ENCODE measurements around the gene LUZP2.
A peak's percentile ranks its signal among the peaks of the same experiment; 100 is the strongest.

Gene LUZP2

GRCh38 chr11:24567380-24567779 is 70.5 kb downstream of the LUZP2 start:
- no peak for DNase-seq (ENCODE audit: low read depth)
- no peaks in the 10 kb centered on the region for H3K27me3 ChIP-seq (replicated peaks; ENCODE audit: control insufficient read depth, insufficient read depth, low read length)
- no peak overlapping the region for H3K4me3 ChIP-seq (ENCODE audit: low read length)
- H3K9me3 ChIP-seq (ENCODE audit: control insufficient read depth, low read length) = no peaks in the 10 kb centered on the region
- H3K36me3 ChIP-seq (ENCODE audit: control insufficient read depth, insufficient read depth, low read length, severe bottlenecking) = no peaks in the 10 kb centered on the region
- no peaks in the 10 kb centered on the region for H3K4me1 ChIP-seq (ENCODE audit: control insufficient read depth, insufficient read depth, low read length)
- no peak overlapping the region for H3K9ac ChIP-seq (ENCODE audit: low read length)

DNA sequence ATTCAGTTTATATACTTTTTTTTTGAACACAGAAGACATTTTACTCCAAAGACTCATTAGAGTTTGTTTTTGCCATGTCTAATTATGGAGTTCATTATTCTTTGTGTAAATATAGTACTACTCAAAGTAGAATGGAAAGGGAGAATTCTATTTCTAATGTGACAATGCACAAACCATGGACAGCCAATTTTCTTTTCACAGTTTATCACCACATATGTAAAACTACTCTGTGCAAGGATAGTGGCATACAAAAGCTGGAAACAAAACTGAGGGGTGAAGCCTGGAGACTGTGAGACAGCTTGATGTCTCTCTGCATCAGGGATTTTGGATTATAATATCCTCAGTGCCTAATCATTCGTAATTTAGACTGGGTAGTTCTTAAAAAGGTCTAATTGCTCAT is 75.5 kb downstream of the LUZP2 start:
- Histone ChIP-seq H3K4me1 (ENCODE audit: control insufficient read depth, insufficient read depth, low read length) (peaks cover 7% of the 10 kb centered on the region), H3K4me3 (ENCODE audit: low read length) (no peak overlapping the region), H3K9ac (ENCODE audit: low read length) (no peak overlapping the region), H3K27me3 (replicated peaks; ENCODE audit: control insufficient read depth, insufficient read depth, low read length) (no peaks in the 10 kb centered on the region), H3K9me3 (ENCODE audit: control insufficient read depth, low read length) (no peaks in the 10 kb centered on the region), H3K36me3 (ENCODE audit: control insufficient read depth, insufficient read depth, low read length, severe bottlenecking) (no peaks in the 10 kb centered on the region)
- DNase-seq (ENCODE audit: low read depth) = no peak

DNA sequence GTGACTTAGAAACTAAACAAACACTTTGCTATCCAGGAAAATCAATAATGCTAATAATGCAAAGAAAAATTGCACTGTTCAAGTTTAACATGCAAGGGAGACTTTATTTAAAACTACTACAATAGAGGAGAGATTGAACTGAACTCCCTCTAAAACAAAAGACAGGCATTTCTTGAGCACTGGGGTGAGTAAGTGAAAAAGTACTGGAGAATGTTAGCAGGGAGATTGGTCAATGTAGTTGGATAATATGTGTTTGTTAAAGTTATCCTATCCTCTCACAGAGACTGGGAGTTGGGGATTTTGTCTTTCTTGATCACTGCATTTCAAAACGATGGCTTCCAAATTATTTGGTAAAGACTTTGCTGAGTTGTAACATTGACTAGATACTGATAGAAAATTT is 77.6 kb downstream of the LUZP2 start:
- DNase-seq (ENCODE audit: low read depth) = peak; percentile 22
- Histone ChIP-seq H3K27me3 (replicated peaks; ENCODE audit: control insufficient read depth, insufficient read depth, low read length) (no peaks in the 10 kb centered on the region), H3K4me3 (ENCODE audit: low read length) (no peak overlapping the region), H3K36me3 (ENCODE audit: control insufficient read depth, insufficient read depth, low read length, severe bottlenecking) (no peaks in the 10 kb centered on the region), H3K4me1 (ENCODE audit: control insufficient read depth, insufficient read depth, low read length) (peaks cover 7% of the 10 kb centered on the region), H3K9ac (ENCODE audit: low read length) (no peak overlapping the region), H3K9me3 (ENCODE audit: control insufficient read depth, low read length) (no peaks in the 10 kb centered on the region)

DNA sequence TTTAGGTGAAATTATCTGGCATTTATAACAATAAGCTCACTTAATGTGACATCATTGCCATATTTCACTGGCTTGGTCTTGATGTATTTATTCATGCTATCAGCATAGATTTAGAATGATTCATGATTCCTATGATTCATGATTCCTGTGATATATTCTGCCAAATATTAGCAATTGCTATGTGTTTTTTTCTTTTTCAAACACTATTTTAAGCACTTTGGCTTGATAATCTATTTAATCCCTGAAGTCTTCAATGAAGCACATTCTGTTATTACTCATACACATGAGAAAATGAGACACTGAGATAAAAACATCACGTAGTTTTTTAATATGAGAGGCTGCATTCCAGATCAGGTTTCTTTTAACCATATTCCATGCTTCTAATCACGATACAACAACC is 78.5 kb downstream of the LUZP2 start:
- Histone ChIP-seq H3K9ac (ENCODE audit: low read length) (no peak overlapping the region), H3K4me3 (ENCODE audit: low read length) (no peak overlapping the region), H3K36me3 (ENCODE audit: control insufficient read depth, insufficient read depth, low read length, severe bottlenecking) (no peaks in the 10 kb centered on the region), H3K4me1 (ENCODE audit: control insufficient read depth, insufficient read depth, low read length) (peaks cover 7% of the 10 kb centered on the region), H3K27me3 (replicated peaks; ENCODE audit: control insufficient read depth, insufficient read depth, low read length) (no peaks in the 10 kb centered on the region), H3K9me3 (ENCODE audit: control insufficient read depth, low read length) (no peaks in the 10 kb centered on the region)
- DNase-seq (ENCODE audit: low read depth) = peak; percentile 51

DNA sequence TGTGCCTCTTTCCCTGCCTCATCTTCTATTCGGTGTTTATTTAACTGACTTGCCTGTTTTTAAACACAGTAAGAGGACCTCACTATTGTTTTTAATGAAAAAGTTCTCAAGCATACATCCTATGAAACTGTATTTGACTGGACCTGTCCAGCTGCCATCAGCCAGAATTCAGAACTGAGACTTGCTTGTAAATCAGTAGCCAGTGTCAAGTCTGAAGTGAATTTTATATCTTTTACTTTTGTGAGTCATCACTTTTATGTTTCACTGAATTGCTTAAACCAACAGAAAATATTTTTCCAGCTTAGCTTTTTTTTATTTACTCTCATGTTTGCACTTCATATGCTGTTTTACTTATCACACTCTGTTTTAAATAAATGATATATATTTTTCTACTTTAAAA is 88.3 kb downstream of the LUZP2 start:
- DNase-seq (ENCODE audit: low read depth) = peak; percentile 44
- Histone ChIP-seq H3K4me3 (ENCODE audit: low read length) (no peak overlapping the region), H3K27me3 (replicated peaks; ENCODE audit: control insufficient read depth, insufficient read depth, low read length) (no peaks in the 10 kb centered on the region), H3K36me3 (ENCODE audit: control insufficient read depth, insufficient read depth, low read length, severe bottlenecking) (no peaks in the 10 kb centered on the region), H3K4me1 (ENCODE audit: control insufficient read depth, insufficient read depth, low read length) (no peaks in the 10 kb centered on the region), H3K9me3 (ENCODE audit: control insufficient read depth, low read length) (no peaks in the 10 kb centered on the region), H3K9ac (ENCODE audit: low read length) (no peak overlapping the region)

DNA sequence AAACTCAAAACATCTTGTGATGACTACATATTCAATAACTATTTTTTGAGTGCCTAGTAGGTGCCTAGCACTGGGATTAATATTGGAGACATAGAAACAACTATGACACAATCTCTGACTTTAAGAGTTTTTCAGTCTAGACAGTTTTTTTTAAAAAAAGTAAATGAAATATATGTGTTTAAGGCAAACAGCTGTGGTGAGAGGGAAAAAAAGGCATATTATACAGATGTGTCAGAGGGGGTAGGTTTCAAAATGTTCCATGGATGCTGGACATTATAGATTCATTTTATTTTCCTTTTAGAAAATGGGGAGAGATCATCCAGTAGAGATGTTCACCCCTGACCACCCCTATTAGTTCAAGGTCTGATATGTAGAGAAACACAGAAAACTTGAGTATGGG is 90.8 kb downstream of the LUZP2 start:
- H3K9ac ChIP-seq (ENCODE audit: low read length) = no peak overlapping the region
- no peaks in the 10 kb centered on the region for H3K4me1 ChIP-seq (ENCODE audit: control insufficient read depth, insufficient read depth, low read length)
- no peak overlapping the region for H3K4me3 ChIP-seq (ENCODE audit: low read length)
- H3K36me3 ChIP-seq (ENCODE audit: control insufficient read depth, insufficient read depth, low read length, severe bottlenecking) = no peaks in the 10 kb centered on the region
- H3K9me3 ChIP-seq (ENCODE audit: control insufficient read depth, low read length) = no peaks in the 10 kb centered on the region
- DNase-seq (ENCODE audit: low read depth) = peak; percentile 45
- H3K27me3 ChIP-seq (replicated peaks; ENCODE audit: control insufficient read depth, insufficient read depth, low read length) = no peaks in the 10 kb centered on the region

GRCh38 chr11:24588081-24588480 is 91.2 kb downstream of the LUZP2 start:
- peak; percentile 51 for DNase-seq (ENCODE audit: low read depth)
- no peak overlapping the region for H3K4me3 ChIP-seq (ENCODE audit: low read length)
- H3K4me1 ChIP-seq (ENCODE audit: control insufficient read depth, insufficient read depth, low read length) = peaks cover 2% of the 10 kb centered on the region
- no peaks in the 10 kb centered on the region for H3K27me3 ChIP-seq (replicated peaks; ENCODE audit: control insufficient read depth, insufficient read depth, low read length)
- no peaks in the 10 kb centered on the region for H3K36me3 ChIP-seq (ENCODE audit: control insufficient read depth, insufficient read depth, low read length, severe bottlenecking)
- H3K9ac ChIP-seq (ENCODE audit: low read length) = no peak overlapping the region
- no peaks in the 10 kb centered on the region for H3K9me3 ChIP-seq (ENCODE audit: control insufficient read depth, low read length)

DNA sequence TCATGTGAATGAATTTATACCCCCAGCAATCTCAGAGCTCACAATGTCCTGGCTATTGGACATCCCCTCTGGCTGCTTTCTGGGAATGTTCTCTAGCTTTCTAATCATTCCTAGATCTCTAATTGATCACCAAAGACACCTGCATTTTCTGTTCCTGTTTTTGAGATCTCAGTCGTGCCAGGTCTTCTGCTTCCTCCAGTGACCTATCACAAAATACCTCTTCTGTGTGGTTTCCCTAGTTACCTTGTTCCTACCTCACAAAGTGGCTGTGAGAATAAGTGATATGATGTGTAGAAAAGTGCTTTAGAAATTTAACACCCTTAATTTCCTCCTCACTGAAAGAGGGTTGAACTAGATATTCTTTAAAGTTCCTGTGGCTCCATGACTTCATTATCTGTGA is 92.2 kb downstream of the LUZP2 start:
- Histone ChIP-seq H3K9me3 (ENCODE audit: control insufficient read depth, low read length) (no peaks in the 10 kb centered on the region), H3K4me3 (ENCODE audit: low read length) (no peak overlapping the region), H3K9ac (ENCODE audit: low read length) (no peak overlapping the region), H3K4me1 (ENCODE audit: control insufficient read depth, insufficient read depth, low read length) (peaks cover 10% of the 10 kb centered on the region), H3K27me3 (replicated peaks; ENCODE audit: control insufficient read depth, insufficient read depth, low read length) (no peaks in the 10 kb centered on the region), H3K36me3 (ENCODE audit: control insufficient read depth, insufficient read depth, low read length, severe bottlenecking) (no peaks in the 10 kb centered on the region)
- DNase-seq (ENCODE audit: low read depth) = no peak

- Histone ChIP-seq H3K4me1 (ENCODE audit: control insufficient read depth, insufficient read depth, low read length) (peaks cover 10% of the 10 kb centered on the region), H3K4me3 (ENCODE audit: low read length) (no peak overlapping the region), H3K9me3 (ENCODE audit: control insufficient read depth, low read length) (no peaks in the 10 kb centered on the region), H3K27me3 (replicated peaks; ENCODE audit: control insufficient read depth, insufficient read depth, low read length) (no peaks in the 10 kb centered on the region), H3K36me3 (ENCODE audit: control insufficient read depth, insufficient read depth, low read length, severe bottlenecking) (no peaks in the 10 kb centered on the region), H3K9ac (ENCODE audit: low read length) (no peak overlapping the region)
- peak; percentile 33 for DNase-seq (ENCODE audit: low read depth)
These were observed 94.4 kb downstream of the LUZP2 start for GRCh38 chr11:24591283-24591682.

DNA sequence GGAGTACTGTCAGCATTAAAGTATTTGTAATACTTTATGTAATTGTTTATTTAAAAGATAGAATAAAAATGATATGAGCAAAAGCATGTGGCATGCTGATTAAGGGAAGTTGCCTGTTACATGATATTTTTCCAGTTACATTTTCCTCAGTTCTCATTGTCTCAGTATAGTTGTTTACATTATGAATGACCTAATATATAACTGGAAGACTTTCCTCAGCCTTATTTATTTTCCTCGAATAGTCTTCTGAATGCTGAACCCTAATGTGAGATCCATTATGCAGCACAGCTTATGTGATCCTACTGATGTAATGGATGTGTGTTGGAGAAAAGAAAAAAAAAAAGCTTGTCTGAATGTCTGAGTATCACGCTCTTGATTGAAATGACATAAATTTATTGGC is 95.5 kb downstream of the LUZP2 start:
- no peaks in the 10 kb centered on the region for H3K9me3 ChIP-seq (ENCODE audit: control insufficient read depth, low read length)
- H3K4me3 ChIP-seq (ENCODE audit: low read length) = no peak overlapping the region
- H3K9ac ChIP-seq (ENCODE audit: low read length) = no peak overlapping the region
- no peaks in the 10 kb centered on the region for H3K36me3 ChIP-seq (ENCODE audit: control insufficient read depth, insufficient read depth, low read length, severe bottlenecking)
- no peaks in the 10 kb centered on the region for H3K27me3 ChIP-seq (replicated peaks; ENCODE audit: control insufficient read depth, insufficient read depth, low read length)
- DNase-seq (ENCODE audit: low read depth) = peak; percentile 36
- H3K4me1 ChIP-seq (ENCODE audit: control insufficient read depth, insufficient read depth, low read length) = peaks cover 10% of the 10 kb centered on the region

GRCh38 chr11:24593332-24593731 is 96.5 kb downstream of the LUZP2 start:
- H3K27me3 ChIP-seq (replicated peaks; ENCODE audit: control insufficient read depth, insufficient read depth, low read length) = no peaks in the 10 kb centered on the region
- peaks cover 10% of the 10 kb centered on the region for H3K4me1 ChIP-seq (ENCODE audit: control insufficient read depth, insufficient read depth, low read length)
- no peak for DNase-seq (ENCODE audit: low read depth)
- H3K4me3 ChIP-seq (ENCODE audit: low read length) = no peak overlapping the region
- H3K9ac ChIP-seq (ENCODE audit: low read length) = no peak overlapping the region
- no peaks in the 10 kb centered on the region for H3K9me3 ChIP-seq (ENCODE audit: control insufficient read depth, low read length)
- no peaks in the 10 kb centered on the region for H3K36me3 ChIP-seq (ENCODE audit: control insufficient read depth, insufficient read depth, low read length, severe bottlenecking)

DNA sequence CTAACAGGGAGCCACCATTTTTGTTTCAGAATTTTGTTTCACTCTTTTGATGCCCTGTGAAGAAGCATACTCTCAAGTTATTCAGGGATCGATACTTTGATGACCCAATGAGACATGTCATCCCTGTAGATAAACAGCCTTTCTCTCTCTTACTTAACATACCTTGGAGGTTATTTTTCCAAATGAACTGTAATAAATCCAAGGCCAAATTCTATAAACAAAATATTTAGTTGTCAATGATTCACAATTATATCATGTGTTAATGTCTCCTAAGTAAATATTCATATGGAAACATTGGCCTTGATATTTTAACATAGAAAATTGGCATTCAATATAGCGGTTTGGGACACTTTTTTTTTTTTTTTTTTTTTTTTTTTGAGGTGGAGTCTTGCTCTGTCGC is 97.5 kb downstream of the LUZP2 start:
- Histone ChIP-seq H3K27me3 (replicated peaks; ENCODE audit: control insufficient read depth, insufficient read depth, low read length) (no peaks in the 10 kb centered on the region), H3K4me3 (ENCODE audit: low read length) (no peak overlapping the region), H3K9me3 (ENCODE audit: control insufficient read depth, low read length) (no peaks in the 10 kb centered on the region), H3K9ac (ENCODE audit: low read length) (no peak overlapping the region), H3K4me1 (ENCODE audit: control insufficient read depth, insufficient read depth, low read length) (peaks cover 10% of the 10 kb centered on the region), H3K36me3 (ENCODE audit: control insufficient read depth, insufficient read depth, low read length, severe bottlenecking) (no peaks in the 10 kb centered on the region)
- DNase-seq (ENCODE audit: low read depth) = no peak
